GM12892 (cell line): ENCODE measurements around the gene RBPMS2.
"Not testable (repeated sequence)": the region's sequence is repeated elsewhere in the genome, so short reads cannot be mapped to it uniquely, and the experiment has no call there.

ENCODE experiments used
- DNase-seq: peaks from one replicate; pipeline ENCODE4 v3.0.0; 2011; ENCODE audit not compliant: insufficient read length
- FAIRE-seq: peaks from 2 replicates; lab custom pipeline; 2011; peaks lifted over from hg19 to GRCh38; lab: Jason Lieb, UNC
- POLR2A ChIP-seq: IDR thresholded peaks from 2 replicates; pipeline ENCODE4 v1.6.1; 2011; ENCODE audit warnings: low read depth, low read length, control low read depth
- POLR2AphosphoS5 ChIP-seq: IDR thresholded peaks from 2 replicates; pipeline ENCODE4 v1.6.1; 2011; ENCODE audit warnings: low read depth, low read length, control low read depth
- TAF1 ChIP-seq: IDR thresholded peaks from 2 replicates; pipeline ENCODE4 v1.6.1; 2011; ENCODE audit warnings: low read depth, mild to moderate bottlenecking, control low read depth, low read length, borderline replicate concordance

RBPMS2 gene

DNA sequence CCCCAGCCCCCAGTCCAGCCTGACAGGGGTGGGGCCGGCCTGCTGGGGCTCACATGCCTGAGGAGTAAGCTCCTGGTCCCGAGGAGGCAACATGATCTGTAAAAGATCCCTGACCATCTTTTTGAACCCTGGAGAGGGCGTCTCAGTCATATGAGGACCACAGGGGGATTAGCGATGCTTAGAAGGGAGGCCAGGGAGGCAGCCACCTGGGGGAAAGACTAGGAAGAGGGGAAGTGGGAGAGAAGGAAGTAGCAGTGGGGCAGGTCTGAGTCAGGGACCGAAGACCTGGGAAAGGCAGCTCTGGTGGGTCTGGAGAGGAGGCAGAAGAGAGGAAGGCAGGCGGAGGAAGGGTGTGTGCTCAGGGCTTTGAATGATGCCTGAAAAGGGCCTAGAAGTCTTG, 31.1 kb upstream of the RBPMS2 start:
- no peak for DNase-seq
- FAIRE-seq = no peak

DNA sequence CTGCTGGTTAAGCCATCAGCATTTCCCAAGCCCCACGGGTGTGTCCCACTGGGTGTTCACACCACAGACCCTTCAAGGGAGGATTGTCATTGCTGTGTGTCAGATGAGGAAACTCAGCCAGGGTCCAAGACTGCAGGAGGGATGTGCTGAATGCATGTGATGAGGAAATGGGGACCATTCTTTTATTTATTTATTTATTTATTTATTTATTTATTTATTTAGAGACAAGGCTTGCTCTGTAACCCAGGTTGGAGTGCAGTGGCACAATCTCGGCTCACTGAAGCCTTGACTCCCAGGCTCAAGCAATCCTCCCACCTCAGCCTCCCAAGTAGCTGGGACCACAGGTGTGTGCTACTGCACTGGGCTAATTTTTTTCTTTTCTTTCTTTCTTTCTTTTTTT, 29.2 kb upstream of the RBPMS2 start:
- no peak for TF ChIP-seq POLR2A
- no peak for TF ChIP-seq TAF1
- TF ChIP-seq POLR2AphosphoS5 = no peak
- DNase-seq (no peak), FAIRE-seq (no peak)

More for the DNA sequence above, 31.1 kb upstream of the RBPMS2 start:
- no peak for TF ChIP-seq TAF1
- TF ChIP-seq POLR2AphosphoS5 = no peak
- no peak for TF ChIP-seq POLR2A

GRCh38 chr15:64803526-64803925, 28.1 kb upstream of the RBPMS2 start:
- TF ChIP-seq POLR2A = no peak
- no peak for TF ChIP-seq TAF1
- no peak for TF ChIP-seq POLR2AphosphoS5
- no peak for FAIRE-seq
- DNase-seq = no peak

DNA sequence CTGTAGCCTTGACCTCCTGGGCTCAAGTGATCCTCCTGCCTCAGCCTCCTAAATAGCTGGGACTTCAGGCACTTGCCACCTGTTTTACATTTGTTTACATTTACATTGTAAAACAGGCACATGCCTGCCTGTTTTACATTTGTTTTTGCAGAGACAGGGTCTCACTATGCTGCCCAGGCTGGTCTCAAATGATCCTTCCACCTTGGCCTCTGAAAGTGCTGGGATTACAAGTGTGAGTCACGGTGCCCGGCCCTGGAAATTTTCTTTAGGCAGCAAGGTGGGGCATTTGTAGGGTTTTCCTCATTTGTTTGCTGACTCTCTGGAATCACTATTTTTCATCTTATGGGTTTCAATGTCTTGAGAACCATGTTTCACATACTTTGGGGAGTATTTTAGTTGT, 25.1 kb upstream of the RBPMS2 start:
- DNase-seq (no peak), FAIRE-seq (no peak)
- TF ChIP-seq TAF1 (no peak), POLR2AphosphoS5 (no peak), POLR2A (no peak)

GRCh38 chr15:64798905-64799304, 23.5 kb upstream of the RBPMS2 start:
- not testable (repeated sequence) for DNase-seq, FAIRE-seq

- DNase-seq, FAIRE-seq: not testable (repeated sequence)
Observed at GRCh38 chr15:64795921-64796320, 20.5 kb upstream of the RBPMS2 start.

DNA sequence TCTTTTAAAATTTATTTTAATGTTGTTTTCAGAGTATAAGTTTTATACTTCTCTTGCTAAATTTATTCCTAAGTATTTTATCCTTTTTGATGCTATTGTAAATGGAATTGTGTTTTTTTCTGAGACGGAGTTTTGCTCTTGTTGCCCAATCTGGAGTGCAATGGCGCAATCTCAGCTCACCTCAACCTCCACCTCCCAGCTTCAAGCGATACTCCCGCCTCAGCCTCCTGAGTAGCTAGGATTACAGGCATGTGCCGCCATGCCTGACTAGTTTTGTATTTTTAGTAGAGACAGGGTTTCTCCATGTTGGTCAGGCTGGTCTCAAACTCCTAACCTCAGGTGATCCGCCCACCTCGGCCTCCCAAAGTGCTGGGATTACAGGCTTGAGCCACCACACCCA, 19.9 kb upstream of the RBPMS2 start:
- FAIRE-seq, DNase-seq: not testable (repeated sequence)

- no peak for DNase-seq
- FAIRE-seq = no peak
- no peak for TF ChIP-seq POLR2AphosphoS5
- TF ChIP-seq TAF1 = no peak
- TF ChIP-seq POLR2A = no peak
Observed at GRCh38 chr15:64792282-64792681, 16.9 kb upstream of the RBPMS2 start.

GRCh38 chr15:64791401-64791800, 16.0 kb upstream of the RBPMS2 start:
- DNase-seq = no peak
- FAIRE-seq = no peak
- no peak for TF ChIP-seq TAF1
- TF ChIP-seq POLR2A = no peak
- TF ChIP-seq POLR2AphosphoS5 = no peak

DNA sequence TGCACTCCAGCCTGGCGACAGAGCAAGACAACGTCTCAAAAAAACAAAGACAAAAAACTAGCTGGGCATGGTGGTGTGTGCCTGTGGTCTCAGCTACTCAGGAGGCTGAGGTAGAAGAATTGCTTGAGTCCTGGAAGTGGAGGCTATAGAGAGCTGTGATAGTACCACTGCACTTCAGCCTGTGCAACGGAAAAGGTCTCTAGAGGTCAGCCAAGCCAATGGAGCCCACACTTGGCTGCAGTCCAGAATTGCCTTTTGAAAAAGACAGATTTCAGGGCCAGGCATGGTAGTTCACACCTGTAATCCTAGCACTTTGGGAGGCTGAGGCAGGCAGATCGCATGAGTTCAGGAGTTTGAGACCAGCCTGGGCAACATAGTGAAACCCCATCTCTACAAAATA, 8.4 kb upstream of the RBPMS2 start:
- DNase-seq = no peak
- no peak for FAIRE-seq
- TF ChIP-seq POLR2AphosphoS5 = no peak
- TF ChIP-seq TAF1 = no peak
- TF ChIP-seq POLR2A = no peak

GRCh38 chr15:64782751-64783150, 7.4 kb upstream of the RBPMS2 start:
- no peak for TF ChIP-seq TAF1
- TF ChIP-seq POLR2AphosphoS5 = no peak
- no peak for TF ChIP-seq POLR2A
- FAIRE-seq (no peak), DNase-seq (no peak)

GRCh38 chr15:64781299-64781698, 5.9 kb upstream of the RBPMS2 start:
- TF ChIP-seq TAF1 = no peak
- TF ChIP-seq POLR2AphosphoS5 = no peak
- TF ChIP-seq POLR2A = no peak
- no peak for DNase-seq
- no peak for FAIRE-seq

GRCh38 chr15:64780600-64781156, 5.3 kb upstream of the RBPMS2 start:
- FAIRE-seq = no peak
- no peak for TF ChIP-seq TAF1
- no peak for TF ChIP-seq POLR2A
- no peak for TF ChIP-seq POLR2AphosphoS5
- DNase-seq = no peak

GRCh38 chr15:64779630-64780029, 4.2 kb upstream of the RBPMS2 start:
- FAIRE-seq = no peak
- TF ChIP-seq POLR2AphosphoS5 (no peak), POLR2A (no peak), TAF1 (no peak)

More at GRCh38 chr15:64779630-64780029, 4.2 kb upstream of the RBPMS2 start:
- DNase-seq = no peak
